Colonic mucosa (tissue), 4 donors: ENCODE measurements around the gene EMX2. TPM values are rescaled to one million over a fixed set of nuclear protein-coding genes. Genes with fewer than 3 reads are reported as not detected.

Experiments
- DNase-seq: peaks from one replicate; pipeline ENCODE4 v3.0.0-alpha.2; 2020
- H3K27ac ChIP-seq: fragments of 200-600 bp; one replicate; pipeline ENCODE4 v1.8.0; 2021
- H3K27me3 ChIP-seq: fragments of 200-600 bp; one replicate; pipeline ENCODE4 v1.8.0; 2021
- H3K36me3 ChIP-seq: fragments of 200-600 bp; one replicate; pipeline ENCODE4 v1.8.0; 2021
- H3K4me1 ChIP-seq: fragments of 200-600 bp; one replicate; pipeline ENCODE4 v1.8.0; 2021; ENCODE audit warnings: mild to moderate bottlenecking
- H3K4me3 ChIP-seq: fragments of 200-600 bp; one replicate; pipeline ENCODE4 v1.8.0; 2021
- H3K9ac ChIP-seq, 2 donors: one replicate each; pipeline ENCODE4 v1.7.0; 2013; ENCODE audit warnings: control low read depth in 2 of 2, low read depth in 2 of 2, low read length in 2 of 2
- H3K9me3 ChIP-seq: fragments of 200-600 bp; one replicate; pipeline ENCODE4 v1.8.0; 2021
- CTCF ChIP-seq: fragments of 200-600 bp; IDR thresholded peaks from one replicate; pipeline ENCODE4 v1.8.0; 2022; ENCODE audit warnings: antibody characterized with exemption, mild to moderate bottlenecking
- intact Hi-C: fragments of 100-400 bp; cut with DNase I; formaldehyde crosslinking; loops from one replicate; pipeline ENCODE4 v1.14.1; 2022
- total RNA-seq, 2 donors: library from RNA; stranded (reverse); fragmentation: NEBNext Ultra II Directional in 1 of 2; extraction: Animal tissue kit (Norgen Biotek cat#: 25700) in 1 of 2; gene quantifications; one replicate each; pipeline ENCODE4 v1.2.1, GENCODE V29; 2021
- donor health status: healthy.
- donor health status: DM: no; HTN: no; CAD: no.
- donor health status: DM: no; HTN: no; CAD: no.

EMX2 gene
- total RNA-seq, 2 donors from 2014 or later: not detected

GRCh38 chr10:117591043-117591442 lies 48.5 kb downstream of the EMX2 start:
- intact Hi-C loops: no loop called here
- H3K36me3 ChIP-seq: no peaks in the 10 kb centered on the region
- no peaks in the 10 kb centered on the region for H3K9me3 ChIP-seq
- no peak overlapping the region for H3K4me3 ChIP-seq
- H3K9ac ChIP-seq: no peak overlapping the region
- H3K27ac ChIP-seq: no peak overlapping the region
- DNase-seq: no peak
- no peak for TF ChIP-seq CTCF
- H3K27me3 ChIP-seq: no peaks in the 10 kb centered on the region
- no peaks in the 10 kb centered on the region for H3K4me1 ChIP-seq

DNA sequence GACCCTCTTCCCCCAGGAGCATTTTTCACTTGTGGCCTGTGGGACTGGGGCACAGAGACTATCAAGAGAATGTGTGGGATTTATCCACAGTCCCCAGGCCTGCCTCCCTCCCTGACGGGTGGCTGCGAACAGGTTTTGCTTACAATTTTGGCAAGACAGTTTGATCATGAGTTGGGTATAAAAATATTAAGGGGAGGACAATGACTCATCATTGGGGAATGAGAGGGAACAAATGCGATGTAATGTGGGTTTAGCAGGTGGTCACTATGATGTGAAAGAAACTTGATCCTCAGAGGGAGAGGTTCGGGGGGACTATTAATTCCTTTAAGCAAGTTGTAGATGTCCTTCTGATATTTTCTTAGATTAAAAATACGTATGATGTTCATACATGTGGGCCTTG lies 52.2 kb downstream of the EMX2 start:
- H3K27me3 ChIP-seq: no peaks in the 10 kb centered on the region
- no peak for TF ChIP-seq CTCF

GRCh38 chr10:117596706-117597105 lies 54.2 kb downstream of the EMX2 start:
- H3K9me3 ChIP-seq: no peaks in the 10 kb centered on the region
- no peak overlapping the region for H3K4me3 ChIP-seq
- TF ChIP-seq CTCF: no peak
- H3K9ac ChIP-seq: no peak overlapping the region
- DNase-seq: no peak
- intact Hi-C loops: no loop called here
- no peaks in the 10 kb centered on the region for H3K27me3 ChIP-seq
- H3K27ac ChIP-seq: no peak overlapping the region
- no peaks in the 10 kb centered on the region for H3K4me1 ChIP-seq
- H3K36me3 ChIP-seq: no peaks in the 10 kb centered on the region

More for the DNA sequence above, 52.2 kb downstream of the EMX2 start:
- DNase-seq: no peak
- Histone ChIP-seq H3K9me3 (no peaks in the 10 kb centered on the region), H3K27ac (no peak overlapping the region), H3K4me1 (no peaks in the 10 kb centered on the region), H3K4me3 (no peak overlapping the region), H3K9ac (no peak overlapping the region), H3K36me3 (no peaks in the 10 kb centered on the region)
- intact Hi-C loops: no loop called here

GRCh38 chr10:117597216-117597615 lies 54.7 kb downstream of the EMX2 start:
- H3K4me1 ChIP-seq: no peaks in the 10 kb centered on the region
- no peak for TF ChIP-seq CTCF

More at GRCh38 chr10:117597216-117597615, 54.7 kb downstream of the EMX2 start:
- H3K27me3 ChIP-seq: no peaks in the 10 kb centered on the region
- DNase-seq: no peak
- no peak overlapping the region for H3K9ac ChIP-seq
- intact Hi-C loops: no loop called here
- H3K9me3 ChIP-seq: no peaks in the 10 kb centered on the region
- no peaks in the 10 kb centered on the region for H3K36me3 ChIP-seq
- H3K4me3 ChIP-seq: no peak overlapping the region
- no peak overlapping the region for H3K27ac ChIP-seq

Other genes starting within 250 kb of the EMX2 start
- 10 to 100 TPM; 68.5 to 82.0 TPM for gene PDZD8, start 167.3 kb upstream of the EMX2 start, total RNA-seq